Measurements from ENCODE around the gene LMO2.

LMO2 gene

DNA sequence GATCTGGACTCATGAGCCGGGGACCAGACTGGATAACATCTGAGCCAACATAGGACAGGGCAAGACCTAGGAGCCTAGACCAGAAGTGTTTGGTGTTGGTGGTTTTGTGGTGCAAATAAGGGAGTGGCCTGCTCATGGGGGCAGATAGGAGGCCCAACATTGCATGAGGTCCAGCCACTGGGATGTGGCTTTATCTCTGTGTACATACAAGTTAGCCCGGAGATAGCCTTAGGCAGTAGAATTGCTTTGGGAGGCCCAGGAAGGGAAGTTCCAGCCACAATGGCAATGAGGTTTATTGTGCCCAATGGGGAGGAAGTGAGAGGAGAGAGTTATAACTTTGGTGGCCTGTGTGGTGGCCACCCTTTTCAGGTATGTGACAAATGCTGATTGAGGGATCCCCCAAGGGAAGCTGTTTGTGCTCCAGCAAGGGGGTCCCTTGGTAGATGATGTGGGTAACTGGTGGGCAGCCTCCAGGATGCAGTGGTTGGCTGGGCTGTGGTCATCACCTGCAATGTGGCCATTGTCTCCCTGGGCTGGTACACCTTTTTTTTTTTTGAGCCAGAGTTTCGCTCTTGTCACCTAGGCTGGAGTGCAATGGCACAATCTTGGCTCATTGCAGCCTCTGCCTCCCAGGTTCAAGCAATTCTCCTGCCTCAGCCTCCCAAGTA lies 6.4 kb downstream of the LMO2 start:
- no peak for DNase-seq

DNA sequence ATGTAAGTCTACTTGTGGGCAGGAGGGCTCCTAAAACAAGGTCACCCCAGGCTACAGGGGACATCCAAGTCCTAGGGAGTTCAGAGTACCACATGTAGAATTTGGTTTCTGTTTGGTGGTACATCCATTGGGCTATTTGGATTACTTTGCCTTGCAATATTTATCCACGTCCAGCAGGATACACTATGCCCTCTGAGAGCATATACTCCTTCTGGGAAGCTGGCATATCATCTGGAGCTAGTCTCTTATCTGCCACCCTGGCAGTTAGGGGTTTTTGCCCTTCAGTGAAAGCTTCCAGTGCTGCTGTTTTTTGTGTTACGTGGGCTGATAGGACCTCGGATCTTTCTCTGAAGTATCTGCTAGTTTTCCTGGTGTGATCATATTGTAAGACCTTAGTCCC lies 7.3 kb downstream of the LMO2 start:
- DNase-seq: no peak

- no peak for DNase-seq
Observed at GRCh38 chr11:33884035-33884434, 7.8 kb downstream of the LMO2 start.

DNA sequence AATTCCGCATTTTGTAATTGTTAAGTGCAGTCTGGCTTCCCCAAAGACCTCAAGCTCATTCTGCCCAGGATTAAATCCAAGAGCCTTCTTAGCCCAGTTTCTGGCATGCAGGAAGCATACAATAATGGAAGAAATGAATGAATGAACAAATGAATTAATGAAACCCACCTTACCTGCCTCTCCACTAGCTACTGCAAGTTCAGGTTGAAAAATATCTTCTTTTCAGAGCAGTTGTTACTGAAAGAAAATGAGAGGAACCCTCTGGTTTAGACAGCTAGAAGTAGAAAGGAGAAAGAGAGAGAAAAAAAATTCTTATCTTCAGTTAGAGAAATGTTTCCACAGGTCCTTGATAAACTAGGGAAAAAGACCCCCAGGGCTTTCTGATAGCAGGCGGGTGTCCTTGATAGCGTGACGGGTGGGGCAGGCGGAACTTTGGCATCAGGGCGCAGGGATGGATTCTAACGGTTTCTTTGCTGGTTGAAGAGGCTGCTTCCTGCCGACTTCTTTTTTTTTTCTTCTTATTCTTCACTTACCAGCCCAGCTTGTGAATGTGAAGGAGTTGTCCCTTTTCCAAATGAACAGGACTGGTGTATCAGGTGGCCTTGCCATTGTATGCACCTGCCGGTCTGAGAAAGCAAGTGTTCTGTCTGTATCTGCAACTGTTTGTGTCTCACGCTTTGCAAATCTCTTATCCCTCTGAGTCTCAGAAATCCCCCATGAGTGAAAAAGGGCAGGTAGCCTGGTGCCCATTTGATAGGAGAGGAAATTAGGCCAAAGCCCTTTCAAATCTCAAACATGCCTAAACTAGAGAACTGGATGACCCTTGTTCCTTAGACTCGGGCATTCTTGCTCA lies 10.0 kb downstream of the LMO2 start:
- no peak for DNase-seq

- DNase-seq: no peak
Observed at GRCh38 chr11:33880979-33881378, 10.9 kb downstream of the LMO2 start.

- no peak for DNase-seq
Observed at GRCh38 chr11:33879375-33879774, 12.5 kb downstream of the LMO2 start.

- DNase-seq: no peak
Observed at GRCh38 chr11:33877038-33877437, 14.8 kb downstream of the LMO2 start.

GRCh38 chr11:33875621-33876294 lies 16.1 kb downstream of the LMO2 start:
- DNase-seq: no peak

DNA sequence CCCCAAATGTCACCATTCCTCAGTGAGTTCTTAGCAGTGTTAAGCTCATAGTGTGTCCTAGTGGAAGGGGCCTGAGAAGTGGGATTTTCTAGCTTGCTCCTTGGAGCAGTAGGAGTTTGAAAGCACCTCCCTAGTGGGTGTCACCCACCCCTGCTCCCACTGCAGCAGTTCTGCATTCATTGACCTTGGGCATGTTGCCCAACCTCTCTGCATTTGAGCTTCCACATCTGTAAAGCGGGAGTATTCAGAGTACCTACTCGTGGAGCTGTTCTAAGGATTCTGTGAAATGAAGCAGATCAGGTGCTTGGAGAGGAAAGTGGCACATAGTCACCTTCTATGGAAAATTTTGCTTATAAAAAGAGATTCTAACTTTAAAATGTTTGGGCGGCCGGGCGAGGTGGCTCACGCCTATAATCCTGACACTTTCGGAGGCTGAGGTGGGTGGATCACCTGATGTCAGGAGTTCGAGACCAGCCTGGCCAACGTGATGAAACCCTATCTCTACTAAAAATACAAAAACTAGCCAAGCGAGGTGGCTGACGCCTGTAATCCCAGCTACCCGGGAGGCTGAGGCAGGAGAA lies 16.9 kb downstream of the LMO2 start:
- DNase-seq: no peak

DNA sequence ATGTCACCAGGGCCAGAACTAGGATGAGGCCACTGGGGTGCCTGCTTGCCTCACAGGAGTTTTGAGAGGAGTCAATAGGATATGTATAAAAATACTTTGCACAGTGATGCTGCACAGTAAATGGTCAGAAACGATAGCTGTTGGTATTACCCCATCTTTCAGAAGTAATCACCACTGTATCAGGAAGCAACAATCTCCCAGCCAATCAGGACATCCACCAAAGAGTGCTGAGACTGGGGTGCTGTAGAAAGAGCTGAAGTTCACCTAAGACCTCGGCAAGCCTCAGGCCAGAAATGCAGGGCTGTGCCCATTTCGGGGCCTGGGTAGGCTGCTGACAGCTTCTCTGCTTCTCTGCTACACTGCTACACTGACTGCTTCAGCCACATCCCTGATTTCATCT lies 17.4 kb downstream of the LMO2 start:
- no peak for DNase-seq

- DNase-seq: no peak
Observed at GRCh38 chr11:33869481-33870422, 22.1 kb downstream of the LMO2 start.

- no peak for DNase-seq
Observed at GRCh38 chr11:33868647-33869461, 23.0 kb downstream of the LMO2 start.

DNA sequence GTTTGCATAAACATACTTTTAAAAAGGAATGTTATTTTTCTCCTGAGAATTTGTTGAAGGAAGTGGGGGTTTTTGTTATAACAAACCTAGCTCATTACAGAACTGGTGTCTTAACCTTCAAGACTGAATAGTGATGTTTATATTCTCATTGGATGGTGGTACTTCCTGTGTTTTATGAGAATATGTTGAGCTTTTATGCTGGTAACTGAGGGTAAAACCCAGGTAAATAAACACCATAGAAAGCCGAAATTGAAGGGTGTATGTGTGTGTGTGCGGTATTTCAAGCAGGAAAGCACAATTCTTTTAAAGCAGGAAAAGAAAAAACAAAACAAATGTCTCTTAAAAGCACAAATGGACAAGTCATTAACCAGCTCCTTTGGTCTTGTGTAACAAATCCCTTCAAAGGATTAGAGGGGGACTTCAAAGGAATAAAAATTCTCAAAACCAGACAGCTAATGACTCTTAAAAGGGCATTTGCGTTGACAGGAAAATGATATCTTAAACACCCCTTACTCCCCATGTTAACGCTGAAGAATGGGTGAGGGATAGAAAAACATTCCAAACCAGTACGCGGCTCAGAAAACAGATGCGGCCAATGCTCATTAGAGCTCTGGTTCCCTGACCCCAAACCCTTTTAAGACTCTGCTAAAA lies 23.8 kb downstream of the LMO2 start:
- DNase-seq: no peak

GRCh38 chr11:33867561-33867960 lies 24.3 kb downstream of the LMO2 start:
- no peak for DNase-seq

GRCh38 chr11:33866936-33867335 lies 24.9 kb downstream of the LMO2 start:
- DNase-seq: no peak

- DNase-seq: no peak
Observed at GRCh38 chr11:33864479-33864878, 27.4 kb downstream of the LMO2 start.

DNA sequence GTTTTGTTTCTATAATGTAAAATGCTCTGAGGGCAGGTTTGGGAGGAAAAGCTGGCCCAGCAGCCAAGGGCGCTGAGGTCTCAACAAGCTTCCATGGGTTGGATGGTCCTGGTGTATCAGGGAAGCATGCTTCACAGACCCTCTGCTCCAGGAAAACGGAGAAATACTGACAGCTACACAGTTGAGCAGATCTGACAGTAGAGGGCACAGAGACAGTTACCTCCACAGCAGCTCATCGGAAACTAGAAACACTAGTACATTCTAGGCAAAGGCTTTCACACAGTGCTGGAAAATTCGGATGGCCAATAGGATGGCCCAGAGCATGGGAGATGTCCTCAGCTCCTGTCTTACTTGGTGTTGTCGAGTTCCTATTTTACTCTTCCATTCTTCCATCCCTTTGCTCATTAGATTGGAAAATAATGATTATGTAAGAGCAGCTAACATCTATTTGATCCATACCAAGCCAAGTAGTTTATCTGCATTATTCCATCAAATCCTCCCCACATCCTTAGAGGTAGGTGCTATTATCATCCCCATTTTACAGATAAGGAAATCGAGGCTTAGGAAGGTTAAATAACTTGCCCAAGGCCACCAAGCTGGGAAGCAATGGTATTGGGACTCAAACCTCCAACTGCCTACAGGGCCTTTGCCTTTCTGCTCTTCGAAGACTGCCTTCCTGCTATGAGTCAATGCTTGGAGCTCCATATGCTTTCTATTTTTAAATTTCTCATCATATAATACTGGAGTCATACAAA lies 28.3 kb downstream of the LMO2 start:
- no peak for DNase-seq

DNA sequence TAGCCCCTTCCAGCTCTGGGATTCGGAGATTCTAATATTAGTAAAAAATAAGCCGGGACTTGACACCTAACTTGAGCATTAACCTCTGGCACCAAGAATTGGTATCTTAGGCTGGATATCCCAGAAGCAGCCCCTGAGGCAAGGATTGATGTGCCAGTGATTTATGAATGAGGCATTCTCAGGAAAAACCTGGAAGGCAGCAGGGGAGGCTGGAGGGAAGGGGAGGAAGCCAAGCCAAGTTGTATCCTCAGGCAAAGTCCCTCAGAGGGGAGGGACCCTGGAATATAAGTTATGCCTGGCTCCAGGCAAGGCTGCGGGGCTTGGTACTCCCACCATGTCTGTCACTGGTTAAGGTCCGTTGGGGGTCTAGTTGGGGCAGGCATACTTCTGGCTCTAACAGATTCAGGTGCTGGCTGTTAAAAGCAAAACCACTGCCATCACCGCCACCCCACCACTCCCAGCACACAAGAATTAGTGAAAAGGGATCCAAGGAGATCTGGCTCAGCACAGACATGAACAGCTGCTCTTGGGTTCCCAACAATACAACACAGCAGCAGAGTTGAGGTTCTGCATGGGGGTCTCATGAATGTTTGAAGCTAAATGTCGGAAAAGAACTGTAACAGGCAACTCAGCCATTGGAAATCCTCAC lies 29.8 kb downstream of the LMO2 start:
- no peak for DNase-seq

DNA sequence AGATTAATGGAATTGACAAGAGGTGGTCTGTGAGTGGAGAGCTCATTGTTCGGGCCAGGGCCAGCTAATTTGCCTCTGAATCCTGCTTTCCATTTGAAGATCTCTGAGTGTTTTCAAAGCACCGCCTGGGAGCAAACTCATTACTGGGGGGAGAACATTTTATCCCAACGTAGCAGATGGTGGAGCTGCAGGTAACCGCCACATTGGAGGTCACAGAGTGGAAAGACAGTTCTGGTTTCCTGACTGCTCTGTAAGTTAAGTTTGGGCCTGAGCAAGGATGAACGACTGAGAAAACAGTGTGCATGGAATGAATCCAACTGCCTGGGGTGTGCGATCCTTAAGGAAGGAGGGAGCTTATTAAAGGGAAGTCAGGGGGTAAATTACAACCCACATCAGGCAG lies 30.5 kb downstream of the LMO2 start:
- DNase-seq: no peak

DNA sequence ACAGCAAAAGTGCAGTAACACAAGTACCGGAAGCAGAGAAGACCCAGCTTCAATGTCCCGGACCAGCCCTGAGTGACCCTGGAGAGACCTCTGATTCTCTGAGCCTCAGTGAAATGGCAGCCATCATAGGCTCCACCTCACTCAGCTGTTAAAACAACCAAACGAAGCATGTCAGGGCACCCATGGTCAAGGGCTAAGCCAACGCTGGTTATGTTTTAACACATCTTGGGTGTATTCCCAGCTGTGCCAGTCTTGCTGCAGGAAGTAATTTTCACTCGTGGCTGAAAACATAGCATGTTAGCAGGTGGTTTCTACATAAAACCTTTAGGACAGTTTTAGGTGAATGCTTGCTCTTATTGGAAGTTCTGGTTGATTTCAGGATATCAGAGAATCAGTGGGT lies 30.9 kb downstream of the LMO2 start:
- no peak for DNase-seq
